ENCODE measurements around the gene VDAC1.

GRCh38 chr5:133993185-133993936, 11.4 kb downstream of the VDAC1 start:
- no peak for TF ChIP-seq POLR2A (IDR thresholded peaks at IDR 0.05)
- no peak for TF ChIP-seq CTCF (IDR thresholded peaks at IDR 0.05)
